Measurements from ENCODE around the gene RXRA.
A peak's percentile ranks its signal among the peaks of the same experiment; 100 is the strongest.

RXRA gene

GRCh38 chr9:134365791-134366222 lies 39.6 kb downstream of the RXRA start:
- H3K27ac ChIP-seq, result peak overlapping the region; percentile 98
- H3K9me3 ChIP-seq (ENCODE audit: low read depth, low read length), result no peaks in the 10 kb centered on the region
- no peak for DNase-seq (ENCODE audit: low read depth, low spot score)
- no peak for TF ChIP-seq FOXP2 (optimal IDR thresholded peaks at IDR 0.05; ENCODE audit: control extremely low read depth, extremely low read length, insufficient read depth)
- TF ChIP-seq EZH2 (IDR thresholded peaks at IDR 0.05), result no peak
- TF ChIP-seq POLR2AphosphoS5 (IDR thresholded peaks at IDR 0.05; ENCODE audit: borderline replicate concordance, low read depth, low read length), result no peak
- H3K4me3 ChIP-seq, result peak overlapping the region; percentile 76
- no peak overlapping the region for H3K9ac ChIP-seq (ENCODE audit: insufficient read length)
- H3K36me3 ChIP-seq (ENCODE audit: insufficient read depth, low read length), result no peaks in the 10 kb centered on the region

GRCh38 chr9:134366223-134367031 lies 40.2 kb downstream of the RXRA start:
- no peaks in the 10 kb centered on the region for H3K36me3 ChIP-seq (ENCODE audit: insufficient read depth, low read length)
- peak overlapping the region; percentile 98 for H3K27ac ChIP-seq
- H3K4me3 ChIP-seq, result peak overlapping the region; percentile 76
- peak; percentile 53 for DNase-seq (ENCODE audit: low read depth, low spot score)
- peak; percentile 60 for TF ChIP-seq FOXP2 (optimal IDR thresholded peaks at IDR 0.05; ENCODE audit: control extremely low read depth, extremely low read length, insufficient read depth)
- TF ChIP-seq EZH2 (IDR thresholded peaks at IDR 0.05), result no peak
- TF ChIP-seq POLR2AphosphoS5 (IDR thresholded peaks at IDR 0.05; ENCODE audit: borderline replicate concordance, low read depth, low read length), result peak; percentile 52
- peak overlapping the region; percentile 73 for H3K9ac ChIP-seq (ENCODE audit: insufficient read length)
- H3K9me3 ChIP-seq (ENCODE audit: low read depth, low read length), result no peaks in the 10 kb centered on the region

DNA sequence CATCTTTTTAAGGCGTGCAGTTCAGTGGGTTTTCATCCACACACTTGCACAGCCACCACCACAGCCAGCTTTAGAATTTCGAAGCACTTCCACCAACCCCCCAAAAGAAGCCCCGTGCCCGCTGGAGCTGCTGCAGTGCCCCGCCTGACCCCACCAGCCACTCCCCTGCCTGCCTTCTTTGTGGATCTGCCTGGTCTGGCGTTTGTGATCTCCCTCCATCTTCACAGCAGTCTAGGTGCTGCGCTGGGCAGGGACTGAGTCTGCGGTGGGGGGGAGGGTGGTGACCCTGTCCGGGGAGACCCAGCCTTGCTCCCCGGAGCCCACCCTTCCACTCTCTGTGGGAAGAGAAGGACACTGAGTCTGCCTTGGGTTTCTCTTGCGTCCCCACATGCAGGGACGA lies 40.8 kb downstream of the RXRA start:
- Histone ChIP-seq H3K4me3 (peak overlapping the region; percentile 76), H3K27ac (peak overlapping the region; percentile 98)

GRCh38 chr9:134367791-134368490 lies 41.7 kb downstream of the RXRA start:
- Histone ChIP-seq H3K27ac (peak overlapping the region; percentile 98), H3K4me3 (peak overlapping the region; percentile 58), H3K9ac (ENCODE audit: insufficient read length) (peak overlapping the region; percentile 16), H3K9me3 (ENCODE audit: low read depth, low read length) (no peaks in the 10 kb centered on the region), H3K36me3 (ENCODE audit: insufficient read depth, low read length) (no peaks in the 10 kb centered on the region)
- no peak for TF ChIP-seq EZH2 (IDR thresholded peaks at IDR 0.05)
- peak; percentile 72 for TF ChIP-seq POLR2AphosphoS5 (IDR thresholded peaks at IDR 0.05; ENCODE audit: borderline replicate concordance, low read depth, low read length)
- peak; percentile 11 for TF ChIP-seq FOXP2 (optimal IDR thresholded peaks at IDR 0.05; ENCODE audit: control extremely low read depth, extremely low read length, insufficient read depth)
- peak; percentile 20 for DNase-seq (ENCODE audit: low read depth, low spot score)

More for the DNA sequence above, 40.8 kb downstream of the RXRA start:
- TF ChIP-seq POLR2AphosphoS5 (IDR thresholded peaks at IDR 0.05; ENCODE audit: borderline replicate concordance, low read depth, low read length), result no peak
- no peak for TF ChIP-seq FOXP2 (optimal IDR thresholded peaks at IDR 0.05; ENCODE audit: control extremely low read depth, extremely low read length, insufficient read depth)
- no peak for TF ChIP-seq EZH2 (IDR thresholded peaks at IDR 0.05)
- no peak for DNase-seq (ENCODE audit: low read depth, low spot score)
- Histone ChIP-seq H3K9ac (ENCODE audit: insufficient read length) (no peak overlapping the region), H3K36me3 (ENCODE audit: insufficient read depth, low read length) (no peaks in the 10 kb centered on the region), H3K9me3 (ENCODE audit: low read depth, low read length) (no peaks in the 10 kb centered on the region)

DNA sequence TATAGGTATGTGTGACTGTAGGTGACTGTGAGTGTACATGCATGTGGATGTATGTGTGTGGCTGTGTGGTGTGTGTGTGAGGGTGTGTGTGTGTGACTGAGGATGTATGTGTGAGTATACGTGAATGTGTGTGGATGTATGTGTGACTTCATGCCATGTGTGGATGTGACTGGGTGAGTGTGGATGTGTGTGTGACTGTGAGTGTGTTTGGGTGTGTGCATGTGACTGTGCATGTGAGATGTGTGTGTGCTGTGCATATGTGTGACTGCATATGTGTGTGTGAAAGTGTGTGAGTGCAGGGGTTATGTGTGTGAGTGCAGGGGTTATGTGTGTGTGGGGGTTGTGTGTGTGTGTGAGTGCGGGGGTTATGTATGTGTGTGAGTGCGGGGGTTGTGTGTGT lies 42.3 kb downstream of the RXRA start:
- no peak for TF ChIP-seq EZH2 (IDR thresholded peaks at IDR 0.05)
- no peak for TF ChIP-seq FOXP2 (optimal IDR thresholded peaks at IDR 0.05; ENCODE audit: control extremely low read depth, extremely low read length, insufficient read depth)
- no peak for TF ChIP-seq POLR2AphosphoS5 (IDR thresholded peaks at IDR 0.05; ENCODE audit: borderline replicate concordance, low read depth, low read length)
- H3K27ac ChIP-seq, result peak overlapping the region; percentile 98

GRCh38 chr9:134369416-134370212 lies 43.4 kb downstream of the RXRA start:
- H3K27ac ChIP-seq, result peak overlapping the region; percentile 72; the same call in 1 of the 2 replicates
- H3K4me3 ChIP-seq, result no peak overlapping the region
- H3K36me3 ChIP-seq (ENCODE audit: insufficient read depth, low read length), result no peaks in the 10 kb centered on the region
- TF ChIP-seq EZH2 (IDR thresholded peaks at IDR 0.05) (no peak), FOXP2 (optimal IDR thresholded peaks at IDR 0.05; ENCODE audit: control extremely low read depth, extremely low read length, insufficient read depth) (no peak), POLR2AphosphoS5 (IDR thresholded peaks at IDR 0.05; ENCODE audit: borderline replicate concordance, low read depth, low read length) (no peak)
- no peak for DNase-seq (ENCODE audit: low read depth, low spot score)
- H3K9me3 ChIP-seq (ENCODE audit: low read depth, low read length), result no peaks in the 10 kb centered on the region
- no peak overlapping the region for H3K9ac ChIP-seq (ENCODE audit: insufficient read length)

More for the DNA sequence above, 42.3 kb downstream of the RXRA start:
- Histone ChIP-seq H3K4me3 (peak overlapping the region; percentile 58; the same call in 1 of the 2 replicates), H3K9me3 (ENCODE audit: low read depth, low read length) (no peaks in the 10 kb centered on the region), H3K9ac (ENCODE audit: insufficient read length) (peak overlapping the region; percentile 16), H3K36me3 (ENCODE audit: insufficient read depth, low read length) (no peaks in the 10 kb centered on the region)
- DNase-seq (ENCODE audit: low read depth, low spot score), result no peak

DNA sequence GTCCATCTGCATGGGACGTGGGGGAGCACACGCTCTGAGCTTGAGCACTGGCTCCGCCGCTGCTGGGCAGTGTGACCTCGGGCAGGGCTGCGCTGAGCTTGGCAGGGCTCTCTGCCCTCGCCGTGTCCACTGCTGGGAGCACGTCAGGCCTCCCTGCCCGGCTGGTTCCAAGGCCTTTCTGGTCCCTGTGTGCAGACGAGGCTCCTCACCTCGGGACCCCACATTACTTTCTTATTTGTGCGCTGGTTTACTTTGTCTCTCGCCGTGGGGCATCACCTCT lies 43.9 kb downstream of the RXRA start:
- DNase-seq (ENCODE audit: low read depth, low spot score), result no peak
- Histone ChIP-seq H3K4me3 (no peak overlapping the region), H3K36me3 (ENCODE audit: insufficient read depth, low read length) (no peaks in the 10 kb centered on the region), H3K9ac (ENCODE audit: insufficient read length) (no peak overlapping the region), H3K27ac (no peak overlapping the region), H3K9me3 (ENCODE audit: low read depth, low read length) (no peaks in the 10 kb centered on the region)
- TF ChIP-seq POLR2AphosphoS5 (IDR thresholded peaks at IDR 0.05; ENCODE audit: borderline replicate concordance, low read depth, low read length) (no peak), EZH2 (IDR thresholded peaks at IDR 0.05) (no peak), FOXP2 (optimal IDR thresholded peaks at IDR 0.05; ENCODE audit: control extremely low read depth, extremely low read length, insufficient read depth) (no peak)

GRCh38 chr9:134370638-134371037 lies 44.4 kb downstream of the RXRA start:
- TF ChIP-seq EZH2 (IDR thresholded peaks at IDR 0.05) (no peak), FOXP2 (optimal IDR thresholded peaks at IDR 0.05; ENCODE audit: control extremely low read depth, extremely low read length, insufficient read depth) (no peak), POLR2AphosphoS5 (IDR thresholded peaks at IDR 0.05; ENCODE audit: borderline replicate concordance, low read depth, low read length) (no peak)
- DNase-seq (ENCODE audit: low read depth, low spot score), result no peak
- Histone ChIP-seq H3K36me3 (ENCODE audit: insufficient read depth, low read length) (no peaks in the 10 kb centered on the region), H3K9ac (ENCODE audit: insufficient read length) (no peak overlapping the region), H3K27ac (no peak overlapping the region), H3K9me3 (ENCODE audit: low read depth, low read length) (no peaks in the 10 kb centered on the region), H3K4me3 (no peak overlapping the region)
